Neural cell (in vitro differentiated cells): ENCODE results near the gene SPAG16.

ENCODE experiments used
- EP300 ChIP-seq: fragments of 450-650 bp; conservative IDR thresholded peaks from 2 replicates; pipeline ENCODE4 v1.6.1; 2014; ENCODE audit warnings: antibody characterized with exemption, mild to moderate bottlenecking, moderate library complexity; ENCODE audit not compliant: poor library complexity, severe bottlenecking
- EZH2 ChIP-seq: fragments of 200-600, 300-800 bp; shearing (Covaris generic), sonication (generic); IDR thresholded peaks from 2 replicates; pipeline ENCODE4 v1.6.1; 2014; ENCODE audit warnings: antibody characterized with exemption, low read length, borderline replicate concordance, mild to moderate bottlenecking; ENCODE audit not compliant: insufficient read depth, poor library complexity, severe bottlenecking
- MXI1 ChIP-seq: fragments of 450-650 bp; conservative IDR thresholded peaks from 2 replicates; pipeline ENCODE4 v1.6.1; 2014; ENCODE audit warnings: antibody characterized with exemption, mild to moderate bottlenecking; ENCODE audit not compliant: poor library complexity, severe bottlenecking
- POLR2AphosphoS5 ChIP-seq: IDR thresholded peaks from 2 replicates; pipeline ENCODE4 v1.6.1; 2012
- TAF1 ChIP-seq: IDR thresholded peaks from 2 replicates; pipeline ENCODE4 v1.6.1; 2012; ENCODE audit warnings: low read depth
- TF ChIP-seq, protein P1 (sequence below): IDR thresholded peaks from 2 replicates; pipeline ENCODE4 v1.6.1; 2012; ENCODE audit warnings: borderline replicate concordance
- TF ChIP-seq, protein P2 (sequence below): fragments of 450-650 bp; IDR thresholded peaks from 2 replicates; pipeline ENCODE4 v1.5.1; 2014; ENCODE audit warnings: antibody characterized with exemption, mild to moderate bottlenecking, moderate library complexity; ENCODE audit not compliant: poor library complexity, severe bottlenecking

DNA sequence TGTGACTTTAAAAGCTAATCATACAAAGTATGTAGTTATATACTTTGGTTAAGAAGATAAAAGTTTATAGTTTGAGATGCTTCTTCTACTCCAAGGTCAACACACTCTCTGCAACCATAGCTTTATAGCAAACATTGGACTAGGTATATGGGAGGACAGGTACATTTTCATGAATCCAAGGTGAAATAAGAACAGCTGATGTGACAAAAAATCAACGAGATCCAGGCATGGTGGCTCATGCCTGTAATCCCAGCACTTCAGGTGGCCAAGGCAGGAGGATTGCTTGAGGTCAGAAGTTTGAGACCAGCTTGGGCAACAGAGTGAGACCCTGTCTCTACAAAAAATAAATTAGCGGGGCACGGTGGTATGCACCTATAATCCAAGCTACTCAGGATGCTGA, 963.3 kb downstream of the SPAG16 start:
- TF ChIP-seq, protein P1, sequence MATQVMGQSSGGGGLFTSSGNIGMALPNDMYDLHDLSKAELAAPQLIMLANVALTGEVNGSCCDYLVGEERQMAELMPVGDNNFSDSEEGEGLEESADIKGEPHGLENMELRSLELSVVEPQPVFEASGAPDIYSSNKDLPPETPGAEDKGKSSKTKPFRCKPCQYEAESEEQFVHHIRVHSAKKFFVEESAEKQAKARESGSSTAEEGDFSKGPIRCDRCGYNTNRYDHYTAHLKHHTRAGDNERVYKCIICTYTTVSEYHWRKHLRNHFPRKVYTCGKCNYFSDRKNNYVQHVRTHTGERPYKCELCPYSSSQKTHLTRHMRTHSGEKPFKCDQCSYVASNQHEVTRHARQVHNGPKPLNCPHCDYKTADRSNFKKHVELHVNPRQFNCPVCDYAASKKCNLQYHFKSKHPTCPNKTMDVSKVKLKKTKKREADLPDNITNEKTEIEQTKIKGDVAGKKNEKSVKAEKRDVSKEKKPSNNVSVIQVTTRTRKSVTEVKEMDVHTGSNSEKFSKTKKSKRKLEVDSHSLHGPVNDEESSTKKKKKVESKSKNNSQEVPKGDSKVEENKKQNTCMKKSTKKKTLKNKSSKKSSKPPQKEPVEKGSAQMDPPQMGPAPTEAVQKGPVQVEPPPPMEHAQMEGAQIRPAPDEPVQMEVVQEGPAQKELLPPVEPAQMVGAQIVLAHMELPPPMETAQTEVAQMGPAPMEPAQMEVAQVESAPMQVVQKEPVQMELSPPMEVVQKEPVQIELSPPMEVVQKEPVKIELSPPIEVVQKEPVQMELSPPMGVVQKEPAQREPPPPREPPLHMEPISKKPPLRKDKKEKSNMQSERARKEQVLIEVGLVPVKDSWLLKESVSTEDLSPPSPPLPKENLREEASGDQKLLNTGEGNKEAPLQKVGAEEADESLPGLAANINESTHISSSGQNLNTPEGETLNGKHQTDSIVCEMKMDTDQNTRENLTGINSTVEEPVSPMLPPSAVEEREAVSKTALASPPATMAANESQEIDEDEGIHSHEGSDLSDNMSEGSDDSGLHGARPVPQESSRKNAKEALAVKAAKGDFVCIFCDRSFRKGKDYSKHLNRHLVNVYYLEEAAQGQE = no peak
- TF ChIP-seq, protein P2, sequence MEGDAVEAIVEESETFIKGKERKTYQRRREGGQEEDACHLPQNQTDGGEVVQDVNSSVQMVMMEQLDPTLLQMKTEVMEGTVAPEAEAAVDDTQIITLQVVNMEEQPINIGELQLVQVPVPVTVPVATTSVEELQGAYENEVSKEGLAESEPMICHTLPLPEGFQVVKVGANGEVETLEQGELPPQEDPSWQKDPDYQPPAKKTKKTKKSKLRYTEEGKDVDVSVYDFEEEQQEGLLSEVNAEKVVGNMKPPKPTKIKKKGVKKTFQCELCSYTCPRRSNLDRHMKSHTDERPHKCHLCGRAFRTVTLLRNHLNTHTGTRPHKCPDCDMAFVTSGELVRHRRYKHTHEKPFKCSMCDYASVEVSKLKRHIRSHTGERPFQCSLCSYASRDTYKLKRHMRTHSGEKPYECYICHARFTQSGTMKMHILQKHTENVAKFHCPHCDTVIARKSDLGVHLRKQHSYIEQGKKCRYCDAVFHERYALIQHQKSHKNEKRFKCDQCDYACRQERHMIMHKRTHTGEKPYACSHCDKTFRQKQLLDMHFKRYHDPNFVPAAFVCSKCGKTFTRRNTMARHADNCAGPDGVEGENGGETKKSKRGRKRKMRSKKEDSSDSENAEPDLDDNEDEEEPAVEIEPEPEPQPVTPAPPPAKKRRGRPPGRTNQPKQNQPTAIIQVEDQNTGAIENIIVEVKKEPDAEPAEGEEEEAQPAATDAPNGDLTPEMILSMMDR = no peak
- TF ChIP-seq TAF1 (no peak), EZH2 (no peak), EP300 (no peak), POLR2AphosphoS5 (no peak), MXI1 (no peak)
